ENCODE measurements around the gene IGF1.
"Not testable (repeated sequence)": the region's sequence is repeated elsewhere in the genome, so short reads cannot be mapped to it uniquely, and the experiment has no call there.

IGF1 gene

DNA sequence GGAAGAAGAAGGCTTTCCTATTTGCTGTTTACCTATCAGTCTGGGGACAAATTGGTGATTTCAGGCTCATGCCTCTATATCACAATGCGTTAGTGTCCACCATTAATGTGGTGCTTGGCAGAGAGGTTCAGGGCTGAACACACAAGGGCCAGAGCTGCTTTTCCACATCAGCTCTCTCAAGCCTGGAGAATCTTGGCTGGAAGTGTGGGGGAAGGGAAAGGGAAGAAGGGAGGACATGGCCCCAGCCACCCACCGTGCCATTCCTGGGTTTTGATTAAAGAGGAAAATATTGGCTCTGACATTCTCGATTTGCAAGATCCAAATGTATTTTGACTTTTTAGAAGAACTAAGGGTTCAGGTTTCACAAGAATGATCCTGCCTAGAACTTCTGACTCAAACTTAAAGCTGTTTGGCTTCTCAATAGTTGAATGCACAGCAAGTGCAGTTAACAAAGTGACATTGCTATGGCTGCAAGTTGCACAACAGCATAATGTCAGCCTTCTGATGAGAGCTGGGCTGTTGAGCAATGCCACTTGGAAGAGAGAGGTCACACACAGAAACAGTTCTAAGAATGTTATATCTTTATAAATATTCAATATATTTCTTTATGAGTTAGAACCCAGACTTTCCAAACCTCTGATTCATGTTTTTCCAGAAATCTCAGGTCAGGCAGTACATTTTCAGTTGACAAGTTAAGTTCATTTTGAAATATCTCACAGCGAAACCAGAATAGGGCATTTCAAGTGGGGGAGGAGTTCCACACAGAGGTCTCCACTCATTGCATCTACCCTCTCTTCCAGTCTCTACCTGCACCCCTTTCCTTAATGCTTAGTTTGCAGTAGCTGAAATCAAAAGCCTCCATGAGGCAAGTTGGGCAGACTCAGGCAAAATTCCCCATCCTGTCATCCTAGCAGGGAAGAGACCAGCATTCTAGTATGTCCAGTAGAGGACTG lies 25.3 kb downstream of the IGF1 start:
- DNase-seq, result no peak

DNA sequence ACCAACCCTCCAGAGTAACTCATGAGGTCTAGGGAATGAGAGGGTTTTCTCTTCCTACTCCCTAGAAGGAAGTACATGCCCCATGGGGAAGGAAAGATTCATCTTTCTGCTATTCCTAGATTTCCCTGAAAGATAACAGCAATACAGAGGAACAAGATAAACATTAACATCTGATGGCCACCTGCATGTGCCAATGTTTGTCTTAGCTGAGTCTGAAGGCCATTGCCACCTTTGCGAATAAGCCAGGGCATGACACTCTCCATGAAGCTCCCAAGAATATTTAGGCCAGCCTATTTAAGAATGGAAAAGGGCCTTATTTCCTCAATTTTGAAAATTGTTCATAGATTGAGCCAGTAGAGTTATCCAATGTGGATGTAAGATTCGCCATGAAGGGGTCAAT lies 26.0 kb downstream of the IGF1 start:
- no peak for DNase-seq

DNA sequence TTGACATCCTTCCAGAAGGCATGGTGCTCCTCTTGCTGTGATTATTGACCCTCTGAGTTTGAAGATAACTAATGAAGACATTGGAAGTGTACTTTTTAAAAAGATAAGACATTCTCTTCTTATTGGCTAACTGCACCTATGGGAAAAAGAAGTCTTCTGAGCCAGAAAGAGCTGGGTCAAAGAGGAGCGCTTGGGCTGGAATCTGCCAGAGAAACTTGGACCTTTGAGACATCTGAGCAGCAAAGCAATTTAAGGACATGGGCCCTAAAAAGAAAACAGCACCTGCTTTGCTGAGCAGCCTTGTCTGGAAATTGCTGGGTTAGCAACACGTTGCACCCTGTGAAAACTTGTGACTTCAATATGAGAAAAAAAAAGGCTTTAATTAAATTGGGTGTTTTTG lies 27.8 kb downstream of the IGF1 start:
- no peak for DNase-seq

DNA sequence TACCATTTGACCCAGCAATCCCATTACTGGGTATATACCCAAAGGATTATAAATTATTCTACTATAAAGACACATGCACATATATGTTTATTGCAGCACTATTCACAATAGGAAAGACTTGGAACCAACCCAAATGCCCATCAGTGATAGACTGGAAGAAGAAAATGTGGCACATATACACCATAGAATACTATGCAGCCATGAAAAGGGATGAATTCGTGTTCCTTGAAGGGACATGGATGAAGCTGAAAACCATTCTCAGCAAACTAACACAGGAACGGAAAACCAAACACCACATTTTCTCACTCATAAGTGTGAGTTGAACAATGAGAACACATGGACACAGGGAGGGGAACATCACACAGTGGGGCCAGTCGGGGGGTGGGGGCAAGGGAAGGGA lies 31.3 kb downstream of the IGF1 start:
- not testable (repeated sequence) for DNase-seq

DNA sequence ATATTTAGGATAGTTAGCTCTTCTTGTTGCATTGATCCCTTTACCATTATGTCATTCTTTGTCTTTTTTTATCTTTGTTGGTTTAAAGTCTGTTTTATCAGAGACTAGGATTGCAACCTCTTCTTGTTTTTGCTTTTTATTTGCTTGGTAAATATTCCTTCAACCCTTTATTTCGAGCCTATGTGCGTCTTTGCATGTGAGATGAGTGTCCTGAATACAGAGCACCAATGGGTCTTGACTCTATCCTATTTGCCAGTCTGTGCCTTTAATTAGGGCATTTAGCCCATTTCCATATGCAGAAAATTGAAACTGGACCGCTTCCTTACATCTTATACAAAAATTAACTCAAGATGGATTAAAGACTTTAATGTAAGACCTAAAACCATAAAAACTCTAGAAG lies 32.9 kb downstream of the IGF1 start:
- DNase-seq, result not testable (repeated sequence)

DNA sequence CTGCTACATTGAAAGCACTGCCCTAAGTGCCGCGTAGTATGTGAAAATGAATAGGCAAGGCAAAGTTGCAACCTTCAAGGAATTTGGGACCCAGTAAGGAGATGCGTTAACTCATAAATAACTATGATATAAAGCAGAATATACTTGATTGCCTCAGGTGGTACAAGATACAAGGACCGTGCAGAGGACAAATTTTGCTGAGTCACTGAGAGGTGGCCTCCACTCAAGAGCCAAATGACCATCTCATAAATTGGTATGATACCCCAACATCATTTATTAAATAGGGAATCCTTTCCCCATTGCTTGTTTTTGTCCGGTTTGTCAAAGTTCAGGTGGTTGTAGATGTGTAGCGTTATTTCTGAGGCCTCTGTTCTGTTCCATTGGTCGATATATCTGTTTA lies 35.7 kb downstream of the IGF1 start:
- DNase-seq, result no peak

DNA sequence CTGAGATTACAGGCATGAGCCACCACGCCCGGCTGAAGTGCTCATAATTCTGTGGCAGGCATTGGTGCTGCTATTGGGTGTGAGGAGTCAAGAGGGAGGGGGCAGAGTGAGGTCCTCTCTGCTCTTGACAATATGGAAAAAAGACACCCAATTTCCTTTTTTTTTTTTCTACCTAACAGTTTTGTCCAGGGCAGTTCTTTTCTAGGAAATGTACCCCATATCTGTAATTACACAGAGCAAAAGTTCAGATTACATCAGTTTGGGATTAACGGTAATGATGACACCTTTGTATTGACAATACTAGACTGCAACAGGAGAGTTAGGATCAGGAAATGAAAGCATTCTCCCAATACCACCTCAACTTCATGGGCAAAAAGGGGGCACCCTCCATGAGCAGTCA lies 36.3 kb downstream of the IGF1 start:
- no peak for DNase-seq

DNA sequence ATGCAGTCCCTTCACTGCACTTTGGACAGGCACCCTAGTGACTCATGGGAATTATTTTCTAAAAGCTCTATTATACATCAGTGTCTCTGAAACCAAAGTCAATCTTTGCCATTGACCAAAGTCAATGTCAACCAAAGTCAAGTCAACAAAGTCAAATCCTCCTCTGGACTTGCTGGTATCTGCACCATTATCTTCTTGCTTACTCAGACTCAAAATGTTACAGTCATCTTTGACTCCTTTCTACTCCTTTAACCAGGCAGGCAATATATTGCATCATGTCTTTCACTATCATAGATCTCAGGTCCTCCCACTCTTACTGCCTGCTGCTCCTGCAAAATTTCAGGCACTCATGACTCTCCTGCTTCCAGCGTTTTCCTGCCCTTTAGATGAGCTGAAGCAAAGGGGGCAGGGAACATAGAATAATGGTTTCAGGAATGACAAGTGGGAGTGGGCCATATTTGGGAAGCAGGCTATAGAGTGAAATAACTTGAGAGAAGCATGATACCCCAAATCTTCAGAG lies 39.2 kb downstream of the IGF1 start:
- DNase-seq, result no peak

DNA sequence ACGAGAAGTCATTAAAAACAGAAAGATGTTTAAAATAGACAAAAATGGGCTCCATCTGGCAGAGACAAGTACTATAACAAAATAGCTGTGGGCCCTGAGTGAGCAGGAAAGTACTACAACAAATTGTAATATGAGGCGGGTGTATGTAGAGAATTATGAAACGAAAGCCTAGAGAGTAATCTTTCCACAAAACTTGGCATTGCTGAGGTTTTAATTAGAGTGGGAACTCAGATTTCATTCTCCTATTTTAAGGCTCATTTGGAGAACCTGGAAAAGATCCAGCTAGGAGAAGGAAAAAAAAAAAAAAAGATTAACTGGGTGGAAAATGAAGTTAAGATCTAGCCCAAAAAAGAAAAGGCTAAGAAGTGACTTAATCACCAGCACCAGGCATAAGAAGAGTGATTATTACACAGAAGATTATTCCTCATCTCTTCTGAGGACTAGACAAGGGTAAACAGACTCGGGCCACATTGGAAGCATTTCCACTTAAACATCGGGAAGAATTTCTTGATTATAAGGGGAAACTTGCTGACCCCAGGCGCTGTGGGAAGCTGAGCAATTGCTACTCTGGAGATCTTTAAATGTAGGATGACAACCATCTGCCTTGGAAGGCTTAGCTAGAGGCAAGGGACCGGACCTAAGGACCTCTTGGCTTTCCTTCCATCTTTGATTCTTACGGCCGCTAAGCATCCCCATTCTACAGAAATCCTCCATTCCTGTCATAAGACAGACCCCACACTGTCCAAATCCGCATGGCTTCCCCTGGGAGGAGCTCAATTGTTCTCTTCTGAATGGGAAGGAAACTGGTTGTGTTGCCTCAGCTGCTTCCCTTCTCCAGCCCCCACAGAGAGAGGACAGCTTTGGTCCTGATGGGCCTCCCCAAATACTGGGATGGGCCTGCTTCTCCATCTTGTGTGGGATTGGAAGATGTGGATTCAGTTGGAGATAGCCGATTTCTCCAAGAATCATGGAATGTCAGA lies 40.6 kb downstream of the IGF1 start:
- DNase-seq, result no peak

DNA sequence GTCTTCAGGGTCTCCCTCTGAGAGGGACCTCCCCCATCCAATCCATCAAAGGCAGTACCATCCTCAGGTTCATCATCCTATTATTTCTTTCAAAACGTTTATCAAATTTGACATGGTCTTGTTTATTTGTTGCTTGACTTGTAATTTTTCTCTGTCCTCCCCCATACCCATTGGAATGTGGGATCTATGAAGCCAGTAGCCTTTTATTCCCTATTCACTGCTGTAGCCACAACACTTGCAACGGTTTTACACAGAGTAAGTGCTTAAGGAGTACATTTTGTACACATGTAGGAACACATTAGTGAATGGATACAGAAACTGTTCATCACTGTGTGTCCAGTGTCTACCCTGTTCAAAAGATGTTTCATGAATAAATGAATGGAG lies 41.5 kb downstream of the IGF1 start:
- DNase-seq, result no peak

DNA sequence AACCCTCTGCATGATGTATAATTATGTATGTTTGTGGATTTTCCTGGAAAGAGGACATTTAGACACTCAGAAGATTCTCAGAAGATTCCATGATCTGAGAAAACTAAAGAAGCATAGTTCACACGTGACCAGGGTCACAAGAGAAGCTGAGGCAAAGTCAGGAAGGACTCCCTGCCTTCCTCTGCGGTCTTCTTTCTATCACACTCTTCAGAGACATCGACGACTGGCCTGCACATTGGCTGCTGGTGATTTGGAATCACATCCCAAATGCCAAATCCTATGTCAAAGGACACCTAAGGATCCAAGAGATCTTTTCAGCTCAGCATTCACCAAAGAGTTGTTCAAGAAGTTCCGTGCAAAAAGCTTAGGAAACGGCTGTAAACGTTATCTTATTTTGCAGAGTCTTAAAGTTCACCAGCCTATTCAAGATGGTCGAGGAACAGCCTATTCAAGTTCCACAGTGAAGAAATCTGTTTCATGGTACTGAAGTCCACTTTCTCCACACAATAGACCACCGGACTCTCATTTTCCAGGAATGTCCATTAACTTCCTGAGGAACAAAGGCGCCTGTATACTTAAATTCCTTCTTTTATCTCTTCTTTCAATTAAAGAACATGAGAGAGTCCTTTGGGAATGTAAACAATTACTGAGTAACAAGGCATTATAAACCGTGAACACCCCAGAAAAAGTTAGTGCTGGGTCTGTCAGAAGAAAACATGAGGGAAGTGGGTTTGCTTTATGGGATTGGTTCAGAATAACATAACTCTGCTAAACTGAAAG lies 42.1 kb downstream of the IGF1 start:
- DNase-seq, result no peak

DNA sequence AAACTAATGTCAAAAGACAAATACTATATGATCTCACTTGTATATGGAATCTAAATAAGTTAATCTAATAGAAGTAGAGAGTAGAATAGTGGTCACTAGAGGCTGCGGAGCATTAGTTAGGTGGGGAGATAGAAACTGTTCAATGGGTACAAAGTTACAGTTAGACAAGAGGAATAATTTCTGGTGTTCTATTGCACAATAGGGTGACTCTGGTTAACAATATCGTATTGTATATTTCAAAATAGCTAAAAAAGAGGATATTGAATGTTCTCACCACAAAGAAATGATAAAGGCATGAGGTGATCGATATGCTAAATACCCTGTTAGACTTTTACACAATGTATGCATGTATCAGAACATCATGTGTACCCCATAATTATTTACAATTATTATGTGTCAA lies 42.9 kb downstream of the IGF1 start:
- no peak for DNase-seq

DNA sequence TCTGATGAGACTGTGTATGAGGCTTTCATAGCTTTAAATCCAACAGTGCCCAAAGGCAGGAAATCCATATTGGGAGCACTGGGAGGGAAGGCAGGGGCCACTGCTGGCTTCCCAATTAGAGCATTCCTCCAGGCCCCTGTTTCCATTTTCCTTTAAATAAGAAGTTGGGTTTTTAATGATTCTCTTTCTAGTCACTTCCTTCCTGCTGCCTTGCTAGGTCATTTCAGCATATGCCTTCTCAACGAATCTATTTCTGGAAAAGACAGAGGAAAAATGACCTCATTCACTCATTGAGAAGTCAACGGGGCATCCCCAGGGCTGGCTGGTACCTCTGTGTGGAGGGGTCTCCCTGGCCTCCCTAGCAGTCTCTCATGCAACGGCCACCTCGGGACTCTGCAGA lies 43.5 kb downstream of the IGF1 start:
- no peak for DNase-seq

DNA sequence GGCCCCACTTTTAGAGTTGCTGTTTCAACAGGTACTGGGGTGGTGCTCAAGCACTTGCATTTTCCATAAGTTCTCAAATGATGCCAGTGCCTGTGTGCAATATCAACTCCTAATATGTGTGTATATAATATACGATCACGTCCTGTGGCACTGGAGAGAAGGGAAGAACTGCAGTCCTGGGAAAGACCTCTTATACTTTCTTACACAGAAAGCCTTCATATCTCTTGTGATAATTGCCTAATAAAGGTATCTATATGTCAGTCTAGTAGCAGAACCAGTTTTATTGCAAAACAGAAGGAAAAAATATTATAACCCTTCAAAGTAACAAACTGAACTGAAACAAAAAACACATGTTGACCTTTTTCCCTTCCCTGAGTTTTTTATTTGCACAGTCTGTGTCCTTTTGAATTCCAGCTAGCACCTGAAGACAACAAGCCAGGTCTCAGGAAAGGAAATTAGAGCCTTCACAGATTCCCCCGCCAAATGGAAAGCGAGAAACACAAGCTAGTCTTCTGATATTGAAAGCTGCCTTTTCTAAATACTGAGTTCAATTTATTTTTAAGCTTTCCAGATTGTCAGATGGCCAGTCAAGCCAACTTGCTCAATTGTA lies 44.4 kb downstream of the IGF1 start:
- DNase-seq, result no peak

DNA sequence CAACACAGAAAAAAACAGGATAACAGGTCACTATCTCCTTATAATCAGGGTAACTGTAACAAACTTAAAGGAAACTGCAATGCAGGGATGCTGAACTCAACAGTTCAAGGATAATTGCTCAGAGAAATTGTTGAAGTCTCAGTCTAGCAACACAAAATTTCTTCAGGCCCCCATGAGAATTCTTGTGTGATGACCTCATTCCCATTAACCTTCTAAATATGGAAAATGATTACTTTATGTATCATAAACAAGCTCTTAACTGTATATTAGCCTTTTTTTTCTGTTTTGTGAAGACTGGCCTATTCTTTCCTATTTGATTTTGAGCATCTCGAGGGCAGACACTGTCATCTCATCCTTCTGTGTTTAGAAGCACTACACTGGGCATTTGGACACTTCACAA lies 47.1 kb downstream of the IGF1 start:
- DNase-seq, result no peak

DNA sequence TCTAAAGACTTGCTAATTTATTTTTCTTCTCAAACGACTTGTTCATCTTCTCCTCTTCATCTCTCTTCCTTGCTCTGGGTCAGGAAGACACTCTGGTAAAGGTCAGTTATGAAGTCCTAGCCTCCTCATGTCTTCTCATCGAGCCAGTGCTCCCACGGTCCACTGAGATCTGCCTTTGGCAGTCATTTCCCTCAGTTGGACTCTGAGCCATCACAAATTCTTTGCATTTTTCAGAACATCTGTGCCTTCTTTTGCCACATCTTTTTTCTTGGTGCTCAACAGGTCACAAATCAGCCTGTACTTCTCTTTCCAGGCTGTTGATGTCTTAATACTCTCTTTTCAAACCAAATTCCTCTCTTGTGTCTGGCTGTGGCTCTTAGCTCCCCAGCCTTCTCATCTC lies 49.7 kb downstream of the IGF1 start:
- no peak for DNase-seq

DNA sequence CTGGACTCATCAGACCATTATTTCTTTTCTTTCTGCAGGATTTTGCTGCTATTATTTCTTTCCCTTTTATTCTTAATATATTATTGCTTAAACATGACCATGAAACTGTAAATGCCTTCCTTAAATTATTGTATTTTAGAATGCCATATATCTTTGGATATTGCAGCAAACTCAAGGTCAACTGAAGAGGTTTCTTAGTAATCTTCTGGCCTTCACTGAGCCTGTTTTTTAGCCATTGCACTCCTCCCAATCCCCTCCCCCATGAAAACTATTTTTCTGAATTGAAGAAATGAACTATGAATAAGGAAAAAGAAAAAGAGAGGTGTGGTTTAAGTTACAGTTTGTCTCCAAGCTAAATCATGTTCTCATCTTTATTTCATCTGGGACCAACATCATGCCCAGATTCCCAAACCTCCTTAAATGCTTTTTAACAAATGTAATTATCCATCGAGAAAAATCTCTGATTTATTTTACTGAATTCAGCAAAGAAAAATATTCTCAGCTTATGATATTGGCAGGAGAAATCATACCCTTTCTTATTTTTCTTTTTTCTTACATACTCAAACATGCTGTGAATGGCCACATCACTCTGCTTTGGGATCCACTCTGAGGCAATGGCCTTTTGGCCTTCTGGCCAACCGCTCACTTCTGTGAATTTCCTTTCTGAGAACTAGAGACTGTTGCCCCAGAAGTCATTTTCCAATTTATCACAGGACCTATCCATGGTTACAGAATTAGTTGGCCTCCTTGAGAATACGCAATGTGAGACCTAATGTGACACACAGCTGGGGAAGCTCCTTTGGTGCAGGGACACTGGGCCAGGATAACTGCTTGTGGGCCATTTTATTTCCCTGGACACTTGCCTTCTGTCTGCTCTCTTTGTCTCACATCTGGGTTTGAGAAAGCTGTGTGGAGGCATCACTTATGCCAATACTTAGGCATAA lies 50.9 kb downstream of the IGF1 start:
- no peak for DNase-seq

DNA sequence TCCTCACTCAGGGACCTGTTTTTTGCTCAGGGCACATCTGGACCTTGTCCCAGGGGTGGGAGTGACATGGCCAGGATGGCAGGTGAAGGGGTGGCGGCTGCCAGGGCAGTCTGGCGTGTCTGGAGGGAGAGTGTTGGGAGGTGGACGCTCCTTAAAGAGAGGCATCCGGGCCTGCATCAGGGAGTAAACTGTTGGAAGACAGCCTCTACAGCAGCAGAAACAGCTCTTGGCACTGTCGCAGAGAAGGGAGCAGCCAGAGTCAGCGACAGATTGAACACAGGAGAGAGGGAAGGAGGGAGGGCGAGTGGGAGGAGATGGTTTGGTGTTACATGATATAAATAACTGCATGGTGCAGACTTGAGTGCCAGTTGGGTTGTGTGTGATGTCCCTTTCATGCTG lies 52.8 kb downstream of the IGF1 start:
- DNase-seq, result no peak

DNA sequence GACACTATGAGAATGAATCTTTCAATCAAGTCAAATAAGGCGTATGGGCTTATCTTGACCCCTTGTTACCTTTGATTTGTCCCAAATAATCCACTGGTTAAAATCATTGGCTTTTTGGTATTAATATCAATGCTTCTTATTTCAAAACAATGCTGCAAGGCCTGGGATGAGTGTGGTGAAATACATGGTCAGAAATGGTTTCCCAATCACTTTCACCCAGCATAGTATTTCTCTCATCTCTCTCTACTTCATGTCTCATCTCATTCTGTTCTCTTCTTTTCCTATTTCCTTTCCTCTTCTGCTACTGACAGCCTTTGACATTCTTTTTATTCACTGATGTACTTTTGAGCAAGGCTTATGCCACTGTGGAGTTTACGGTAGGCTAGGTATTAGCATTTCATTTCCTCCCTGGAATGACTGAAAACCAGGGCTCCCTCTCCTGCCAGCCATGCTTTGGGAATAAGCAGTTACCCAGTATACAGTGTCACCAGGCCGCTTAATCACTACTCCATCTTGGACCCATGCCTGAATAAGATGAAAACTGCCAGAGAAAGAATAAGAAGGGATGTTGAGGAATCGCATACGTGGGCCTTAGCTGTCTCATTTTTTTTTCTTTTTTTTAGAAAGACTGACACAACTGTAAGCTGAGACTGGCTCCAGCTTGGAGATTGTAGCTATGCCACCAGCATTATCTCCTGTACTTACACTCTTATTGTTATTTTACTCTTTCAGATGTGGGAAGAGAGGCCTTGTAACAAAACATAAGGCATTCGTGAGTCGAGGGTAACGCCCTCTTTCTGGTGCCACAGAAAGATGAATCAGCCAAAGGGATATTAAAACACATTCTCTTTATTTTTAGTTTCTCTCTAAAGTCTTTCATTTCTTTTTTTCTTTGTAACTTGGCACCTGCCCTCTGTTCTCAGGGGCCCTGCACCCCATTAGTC lies 53.5 kb downstream of the IGF1 start:
- no peak for DNase-seq

Data from midbrain (tissue), 1 donor.